ENCODE results near the gene HMGN4.

DNA sequence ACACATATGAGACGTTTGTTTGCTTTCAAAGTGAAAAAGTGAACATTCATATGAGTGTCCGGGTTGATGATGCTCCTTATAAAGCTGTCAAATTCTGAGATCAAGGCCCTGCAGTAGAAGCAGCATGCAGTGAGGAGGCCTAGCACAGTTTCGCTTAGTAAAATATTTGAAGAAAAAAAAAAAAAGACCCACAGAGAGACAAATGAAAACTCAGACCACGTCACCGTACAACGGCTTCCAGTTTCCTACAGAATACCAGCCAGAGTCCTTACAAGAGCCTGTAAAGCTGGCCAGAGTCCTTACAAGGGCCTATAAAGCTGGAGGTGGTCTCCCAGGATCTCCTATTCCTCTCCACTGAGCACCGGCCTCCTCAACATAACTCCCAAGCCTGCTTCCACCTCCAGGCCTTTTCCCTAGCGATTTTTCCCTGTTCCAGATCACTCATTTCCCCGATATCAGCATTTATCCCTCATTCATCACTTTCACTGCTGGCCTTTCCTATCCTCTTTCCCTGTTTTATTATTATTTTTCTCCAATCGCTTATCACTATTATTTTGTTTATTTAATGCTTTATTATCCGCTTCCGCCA, 1.5 kb upstream of the HMGN4 start:
- TF ChIP-seq, protein P1, sequence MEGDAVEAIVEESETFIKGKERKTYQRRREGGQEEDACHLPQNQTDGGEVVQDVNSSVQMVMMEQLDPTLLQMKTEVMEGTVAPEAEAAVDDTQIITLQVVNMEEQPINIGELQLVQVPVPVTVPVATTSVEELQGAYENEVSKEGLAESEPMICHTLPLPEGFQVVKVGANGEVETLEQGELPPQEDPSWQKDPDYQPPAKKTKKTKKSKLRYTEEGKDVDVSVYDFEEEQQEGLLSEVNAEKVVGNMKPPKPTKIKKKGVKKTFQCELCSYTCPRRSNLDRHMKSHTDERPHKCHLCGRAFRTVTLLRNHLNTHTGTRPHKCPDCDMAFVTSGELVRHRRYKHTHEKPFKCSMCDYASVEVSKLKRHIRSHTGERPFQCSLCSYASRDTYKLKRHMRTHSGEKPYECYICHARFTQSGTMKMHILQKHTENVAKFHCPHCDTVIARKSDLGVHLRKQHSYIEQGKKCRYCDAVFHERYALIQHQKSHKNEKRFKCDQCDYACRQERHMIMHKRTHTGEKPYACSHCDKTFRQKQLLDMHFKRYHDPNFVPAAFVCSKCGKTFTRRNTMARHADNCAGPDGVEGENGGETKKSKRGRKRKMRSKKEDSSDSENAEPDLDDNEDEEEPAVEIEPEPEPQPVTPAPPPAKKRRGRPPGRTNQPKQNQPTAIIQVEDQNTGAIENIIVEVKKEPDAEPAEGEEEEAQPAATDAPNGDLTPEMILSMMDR (IDR thresholded peaks at IDR 0.05; ENCODE audit: insufficient read depth, low read depth, low read length), result no peak
- TF ChIP-seq EZH2 (IDR thresholded peaks at IDR 0.05; ENCODE audit: insufficient read depth, low read length), result no peak
